ENCODE measurements around the gene FAM217B.

FAM217B gene

DNA sequence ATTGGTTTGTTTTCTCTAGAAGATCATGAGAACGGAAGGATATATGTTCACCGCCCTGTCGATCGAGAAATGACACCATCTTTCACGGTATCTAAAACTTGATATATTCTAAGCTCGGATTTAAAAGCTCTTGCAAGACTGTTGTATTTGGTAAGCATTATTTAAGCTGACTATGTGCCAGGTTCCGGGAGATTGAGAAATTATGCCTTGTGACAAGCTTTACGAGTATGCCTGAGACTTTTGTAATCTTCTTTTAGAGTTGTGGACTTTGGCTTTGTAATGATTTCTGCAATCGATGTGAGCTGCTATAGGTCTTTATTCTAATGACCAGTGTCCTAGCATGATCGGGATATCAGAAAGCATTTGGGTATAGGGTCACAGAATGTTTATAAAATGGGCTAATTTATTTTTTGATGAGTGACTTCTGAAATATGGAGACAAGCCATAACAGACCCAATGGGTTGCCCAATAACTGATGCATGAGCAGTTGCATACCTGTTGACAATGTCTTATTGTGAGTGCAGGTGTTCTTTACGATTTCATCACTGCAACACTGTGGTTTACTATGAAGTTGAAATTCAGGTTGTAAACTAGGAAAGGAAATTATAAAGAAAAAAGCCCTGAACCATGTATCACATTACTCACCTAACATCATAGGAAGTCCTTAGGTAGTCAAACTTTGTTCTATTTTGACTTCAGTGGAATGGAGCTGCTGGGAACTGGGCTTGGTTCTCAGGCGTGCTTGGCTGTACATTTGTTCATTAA is 32.0 kb downstream of the FAM217B start:
- no peak for DNase-seq (ENCODE audit: low read depth in 4 of 4, low spot score in 1 of 4)

DNA sequence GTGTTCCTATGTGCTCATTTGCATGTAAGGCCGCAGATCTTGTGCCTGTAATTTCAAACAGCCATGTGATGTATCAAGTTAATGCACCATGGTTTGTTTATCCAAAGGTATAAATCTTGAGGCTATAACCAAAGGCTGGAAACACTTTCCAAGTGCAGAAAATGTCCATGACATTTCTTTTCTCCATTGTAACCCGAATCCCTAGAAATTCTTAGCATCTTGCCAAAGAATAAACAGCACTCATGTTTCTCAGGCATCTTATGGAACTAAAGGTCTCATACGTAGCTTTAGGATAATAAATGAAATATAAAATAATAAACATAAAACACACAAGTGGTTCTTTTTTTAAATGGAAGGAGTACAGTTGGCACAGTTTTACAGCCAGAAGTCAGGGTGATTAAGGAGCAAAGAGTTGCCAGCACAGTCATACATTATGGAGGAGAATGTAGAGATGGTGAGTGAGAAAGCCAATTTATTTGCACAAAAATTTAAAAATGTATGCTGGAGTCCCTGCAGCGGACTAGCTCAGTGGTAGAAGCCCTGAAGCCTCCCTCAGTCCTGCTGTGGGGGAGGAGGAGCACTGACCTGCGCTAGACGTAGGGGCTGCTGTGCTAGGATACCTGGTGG is 36.1 kb downstream of the FAM217B start:
- no peak for DNase-seq (ENCODE audit: low read depth in 4 of 4, low spot score in 1 of 4)

DNA sequence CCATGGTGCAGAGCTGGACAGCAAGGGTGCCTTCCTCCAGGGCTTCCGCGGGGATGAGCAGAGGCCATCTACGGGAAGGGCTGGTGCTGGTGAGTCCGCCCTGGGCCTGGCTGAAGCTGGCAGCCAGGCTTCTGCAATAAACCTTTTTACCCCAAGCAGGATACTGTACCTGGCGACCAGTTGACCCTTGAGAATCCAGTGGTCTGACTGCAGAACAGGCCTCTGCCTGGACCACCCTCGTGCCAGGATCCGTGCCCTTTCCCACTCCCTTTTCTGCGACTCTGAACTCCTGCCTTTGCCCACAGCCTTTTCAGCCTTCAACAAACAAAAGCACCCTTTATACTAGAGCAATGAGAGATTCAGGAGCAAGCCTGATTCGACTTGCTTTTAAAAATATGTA is 36.9 kb downstream of the FAM217B start:
- DNase-seq (ENCODE audit: low read depth in 4 of 4, low spot score in 1 of 4): no peak

DNA sequence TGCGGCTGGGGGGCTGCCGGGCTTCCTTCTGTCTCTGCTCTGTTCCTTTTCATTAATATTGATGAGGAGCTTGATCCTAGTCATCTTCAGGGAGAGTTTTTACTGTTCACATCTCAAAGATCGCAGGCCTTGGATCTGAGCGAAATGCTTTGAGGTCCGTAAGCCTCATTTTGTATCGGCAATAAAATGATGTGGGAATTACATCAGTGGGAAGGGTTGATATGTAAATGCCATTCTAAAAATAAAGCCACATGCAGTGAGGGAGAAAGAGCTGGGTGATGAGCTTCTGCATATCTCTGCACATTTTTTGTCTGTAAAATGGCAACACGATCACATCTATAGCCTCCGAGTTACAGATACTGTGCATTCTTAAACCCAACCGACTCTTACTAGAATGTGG is 42.9 kb downstream of the FAM217B start:
- no peak for DNase-seq (ENCODE audit: low read depth in 4 of 4, low spot score in 1 of 4)

- no peak for DNase-seq (ENCODE audit: low read depth in 4 of 4, low spot score in 1 of 4)
Measured at GRCh38 chr20:59984541-59984940, 44.4 kb downstream of the FAM217B start.

DNA sequence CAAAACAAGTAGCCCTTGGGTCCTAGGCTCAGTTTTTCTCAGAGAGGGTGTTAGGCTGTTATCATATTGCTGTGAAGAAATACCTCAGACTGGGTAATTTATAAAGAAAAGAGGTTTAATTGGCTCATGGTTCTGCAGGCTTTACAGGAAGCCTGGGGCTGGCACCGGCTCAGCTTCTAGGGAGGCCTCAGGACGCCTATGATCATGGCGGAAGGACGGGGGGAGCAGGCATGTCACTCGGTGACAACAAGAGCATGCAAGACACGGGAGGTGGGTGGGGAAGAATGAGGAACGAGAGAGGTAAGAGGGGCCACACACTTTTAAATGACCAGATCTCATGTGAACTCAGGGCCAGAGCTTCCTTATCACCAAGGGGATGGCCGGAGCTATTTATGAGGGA is 45.0 kb downstream of the FAM217B start:
- no peak for DNase-seq (ENCODE audit: low read depth in 4 of 4, low spot score in 1 of 4)

DNA sequence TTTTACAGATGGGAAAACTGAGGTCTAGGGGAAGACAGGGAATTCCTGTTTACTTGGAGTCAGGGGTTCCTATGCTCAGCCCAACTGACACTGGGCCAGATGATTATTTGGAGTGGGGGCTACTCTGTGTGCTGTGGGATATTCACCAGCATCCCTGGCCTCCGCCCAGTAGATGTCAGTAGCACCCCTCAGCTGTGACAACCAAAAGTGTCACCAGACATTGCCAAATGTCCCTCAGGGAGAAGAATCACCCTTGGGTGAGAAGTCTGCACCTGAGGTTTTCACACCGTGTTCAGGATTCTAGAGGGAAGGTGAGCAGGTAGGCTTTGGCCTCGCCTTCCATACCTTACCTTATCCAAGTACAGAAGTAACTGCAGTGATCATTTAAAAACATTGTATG is 45.7 kb downstream of the FAM217B start:
- DNase-seq (ENCODE audit: low read depth in 4 of 4, low spot score in 1 of 4): no peak

GRCh38 chr20:59987135-59987534 is 46.9 kb downstream of the FAM217B start:
- DNase-seq (ENCODE audit: low read depth in 4 of 4, low spot score in 1 of 4): no peak

DNA sequence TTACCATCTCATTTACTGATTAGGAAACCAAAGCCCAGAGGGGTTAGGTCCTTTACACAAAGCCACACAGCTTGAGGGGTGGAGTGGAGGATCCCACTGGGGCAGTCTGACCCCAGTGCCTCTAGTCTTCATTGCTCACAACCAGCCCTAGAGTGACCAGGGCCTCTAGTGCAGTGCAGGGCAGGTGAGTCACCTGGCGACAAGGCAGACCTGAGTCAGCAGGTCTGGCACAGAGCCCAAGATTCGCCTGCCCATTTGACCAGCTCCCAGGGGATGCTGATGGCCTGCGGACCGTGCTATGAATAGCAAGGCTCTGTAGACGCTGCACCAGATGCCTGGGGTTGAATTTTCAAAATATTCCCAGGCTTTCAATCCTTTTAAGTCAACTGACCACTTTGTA is 48.0 kb downstream of the FAM217B start:
- DNase-seq (ENCODE audit: low read depth in 4 of 4, low spot score in 1 of 4): no peak

DNA sequence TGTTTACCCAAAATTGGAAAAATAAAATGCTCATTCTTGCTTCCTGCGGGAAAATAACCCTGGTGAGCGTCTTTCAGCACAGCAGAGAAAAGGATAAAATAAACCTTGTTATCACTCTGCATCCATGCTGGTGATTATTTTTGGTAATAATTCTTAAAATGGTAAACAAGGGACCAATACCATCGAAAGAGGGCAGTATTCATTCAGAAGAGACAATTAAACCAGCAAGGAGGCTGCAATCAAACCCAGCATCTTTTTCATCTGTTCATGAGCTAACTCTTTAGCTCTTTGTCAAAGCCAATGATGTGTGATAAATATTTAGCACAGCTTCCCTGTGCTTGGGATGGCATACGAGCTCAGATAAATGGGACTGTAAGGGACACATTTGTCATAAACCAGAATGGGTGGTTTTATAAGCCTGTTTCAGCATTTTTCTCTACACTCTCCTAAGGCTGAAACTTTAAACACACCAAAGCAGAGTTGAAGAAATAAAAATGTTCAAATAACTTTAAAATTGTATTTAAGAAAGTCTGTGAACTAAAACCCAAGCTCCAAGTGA is 52.4 kb downstream of the FAM217B start:
- no peak for DNase-seq (ENCODE audit: low read depth in 4 of 4, low spot score in 1 of 4)

- no peak for DNase-seq (ENCODE audit: low read depth in 4 of 4, low spot score in 1 of 4)
Measured at GRCh38 chr20:59993736-59994430, 53.7 kb downstream of the FAM217B start.

- DNase-seq (ENCODE audit: low read depth in 4 of 4, low spot score in 1 of 4): no peak
Measured at GRCh38 chr20:59994697-59995122, 54.5 kb downstream of the FAM217B start.

DNA sequence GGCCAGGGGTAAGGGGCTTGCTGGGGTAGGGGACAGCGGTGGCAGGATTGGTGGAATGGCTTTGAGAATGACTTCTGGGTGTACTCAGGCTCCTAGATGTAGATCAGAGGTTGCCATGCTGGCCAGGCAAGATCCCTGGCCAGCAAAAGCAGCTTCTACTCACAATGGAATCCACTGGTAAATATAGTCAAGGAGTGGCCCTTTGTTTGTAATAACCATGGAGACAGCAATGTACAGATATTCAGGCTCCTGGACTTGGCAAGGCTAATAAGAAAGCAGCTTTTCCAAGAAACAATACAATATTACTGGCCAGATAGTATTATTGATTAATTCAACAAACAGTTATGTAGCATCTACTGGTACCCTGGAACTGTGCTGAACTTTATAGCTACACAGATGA is 55.9 kb downstream of the FAM217B start:
- no peak for DNase-seq (ENCODE audit: low read depth in 4 of 4, low spot score in 1 of 4)

- DNase-seq (ENCODE audit: low read depth in 4 of 4, low spot score in 1 of 4): no peak
Measured at GRCh38 chr20:59997896-59998295, 57.7 kb downstream of the FAM217B start.
